H9 (cell line): Measurements from ENCODE around the gene PLEKHG5. TPM values are rescaled to one million over a fixed set of nuclear protein-coding genes. Genes with fewer than 3 reads are reported as not detected.

ENCODE experiments used
- DNase-seq: peaks from one replicate; pipeline ENCODE4 v3.0.0-alpha.2; 2017
- H2AFZ ChIP-seq: one replicate; pipeline ENCODE4 v1.6.1; 2013; ENCODE audit warnings: mild to moderate bottlenecking, low read length, control low read depth, moderate library complexity
- H2AK5ac ChIP-seq: 2 replicates; pipeline ENCODE4 v1.6.1; 2013; ENCODE audit warnings: low read length, control low read depth, mixed read lengths; ENCODE audit not compliant: insufficient read length
- H2BK120ac ChIP-seq: one replicate; pipeline ENCODE4 v1.6.1; 2013; ENCODE audit warnings: low read depth, mild to moderate bottlenecking, low read length, control low read depth, inconsistent platforms; ENCODE audit not compliant: poor library complexity, severe bottlenecking
- H2BK12ac ChIP-seq: 2 replicates; pipeline ENCODE4 v1.6.1; 2013; ENCODE audit warnings: low read length, control low read depth, mixed read lengths, low read depth; ENCODE audit not compliant: insufficient read length
- H2BK15ac ChIP-seq: 2 replicates; pipeline ENCODE4 v1.6.1; 2013; ENCODE audit warnings: low read depth, low read length, control low read depth
- H2BK20ac ChIP-seq: one replicate; pipeline ENCODE4 v1.6.1; 2013; ENCODE audit warnings: low read depth, mild to moderate bottlenecking, low read length, control low read depth, inconsistent platforms; ENCODE audit not compliant: poor library complexity, severe bottlenecking
- H2BK5ac ChIP-seq: 2 replicates; pipeline ENCODE4 v1.6.1; 2013; ENCODE audit warnings: low read length, control low read depth, mixed read lengths; ENCODE audit not compliant: insufficient read length
- H3K14ac ChIP-seq: 2 replicates; pipeline ENCODE4 v1.6.1; 2013; ENCODE audit warnings: low read length, control low read depth; ENCODE audit not compliant: insufficient read depth
- H3K18ac ChIP-seq: 2 replicates; pipeline ENCODE4 v1.6.1; 2013; ENCODE audit warnings: low read depth, mild to moderate bottlenecking, mixed read lengths, low read length, control low read depth; ENCODE audit not compliant: insufficient read length
- H3K23ac ChIP-seq: 2 replicates; pipeline ENCODE4 v1.6.1; 2013; ENCODE audit warnings: low read length, control low read depth, mixed read lengths, low read depth; ENCODE audit not compliant: insufficient read length
- H3K23me2 ChIP-seq: 2 replicates; pipeline ENCODE4 v1.6.1; 2013; ENCODE audit warnings: low read depth, mild to moderate bottlenecking, mixed read lengths, low read length, control low read depth; ENCODE audit not compliant: insufficient read length, poor library complexity, severe bottlenecking
- H3K27ac ChIP-seq: 2 replicates; pipeline ENCODE4 v1.5.1; 2013; ENCODE audit warnings: low read length, control low read depth, mixed read lengths, low read depth; ENCODE audit not compliant: insufficient read length
- H3K27me3 ChIP-seq: 2 replicates; pipeline ENCODE4 v1.6.1; 2013; ENCODE audit warnings: low read length, control low read depth, inconsistent platforms; ENCODE audit not compliant: insufficient read depth
- H3K4ac ChIP-seq: 2 replicates; pipeline ENCODE4 v1.6.1; 2013; ENCODE audit warnings: low read depth, mild to moderate bottlenecking, control low read depth, inconsistent platforms, low read length, moderate library complexity
- H3K4me1 ChIP-seq: 2 replicates; pipeline ENCODE4 v1.6.1; 2013; ENCODE audit warnings: low read length, control low read depth, inconsistent platforms; ENCODE audit not compliant: insufficient read depth
- H3K4me2 ChIP-seq: 2 replicates; pipeline ENCODE4 v1.6.1; 2013; ENCODE audit warnings: low read length, control low read depth, mixed read lengths; ENCODE audit not compliant: insufficient read length, insufficient read depth
- H3K56ac ChIP-seq: 2 replicates; pipeline ENCODE4 v1.6.1; 2013; ENCODE audit warnings: low read depth, mild to moderate bottlenecking, mixed read lengths, low read length, control low read depth; ENCODE audit not compliant: insufficient read length
- H3K79me1 ChIP-seq: 2 replicates; pipeline ENCODE4 v1.6.1; 2013; ENCODE audit warnings: low read depth, mild to moderate bottlenecking, moderate library complexity, low read length, control low read depth, inconsistent platforms; ENCODE audit not compliant: insufficient read depth, poor library complexity, severe bottlenecking
- H3K79me2 ChIP-seq: 2 replicates; pipeline ENCODE4 v1.6.1; 2013; ENCODE audit warnings: low read length, control low read depth, inconsistent platforms; ENCODE audit not compliant: insufficient read depth
- H3K9ac ChIP-seq: 2 replicates; pipeline ENCODE4 v1.6.1; 2013; ENCODE audit warnings: low read length, control low read depth, mixed read lengths; ENCODE audit not compliant: insufficient read length; ENCODE audit errors: extremely low read depth
- H3K9me3 ChIP-seq: one replicate; pipeline ENCODE4 v1.6.1; 2013; ENCODE audit warnings: low read depth, low read length, inconsistent platforms; ENCODE audit not compliant: control insufficient read depth
- H3T11ph ChIP-seq: one replicate; pipeline ENCODE4 v1.6.1; 2013; ENCODE audit warnings: mild to moderate bottlenecking, low read length, control low read depth, inconsistent platforms
- H4K20me1 ChIP-seq: one replicate; pipeline ENCODE4 v1.6.1; 2013; ENCODE audit not compliant: control insufficient read depth, insufficient read length, insufficient read depth
- H4K5ac ChIP-seq: 2 replicates; pipeline ENCODE4 v1.6.1; 2013; ENCODE audit warnings: low read depth, mild to moderate bottlenecking, mixed read lengths, low read length, control low read depth; ENCODE audit not compliant: insufficient read length
- H4K8ac ChIP-seq: replicated peaks from 2 replicates; pipeline ENCODE4 v1.6.1; 2013; ENCODE audit warnings: low read length, control low read depth, mixed read lengths, low read depth; ENCODE audit not compliant: insufficient read length
- H4K91ac ChIP-seq: 2 replicates; pipeline ENCODE4 v1.6.1; 2013; ENCODE audit warnings: low read depth, mild to moderate bottlenecking, moderate library complexity, mixed read lengths, low read length, control low read depth; ENCODE audit not compliant: insufficient read length
- H3K27ac Mint-ChIP-seq, 3 experiments: 2 replicates in 2 of 3; 3 replicates in 1 of 3; pipeline ENCODE4 v1.8.0; 2020 to 2021; ENCODE audit warnings: mixed read lengths in 3 of 3, mild to moderate bottlenecking in 1 of 3, moderate library complexity in 1 of 3
- H3K27me3 Mint-ChIP-seq: 2 replicates; pipeline ENCODE4 v1.8.0; 2021; ENCODE audit warnings: low read depth, mild to moderate bottlenecking, moderate library complexity, mixed read lengths
- H3K36me3 Mint-ChIP-seq, 3 experiments: 2 replicates in 2 of 3; 3 replicates in 1 of 3; pipeline ENCODE4 v1.8.0; 2020 to 2021; ENCODE audit warnings: low read depth in 3 of 3, mixed read lengths in 3 of 3; ENCODE audit not compliant: insufficient read depth in 1 of 3
- H3K4me1 Mint-ChIP-seq, 2 experiments: 2 replicates each; pipeline ENCODE4 v1.8.0; 2020; ENCODE audit warnings: mixed read lengths in 2 of 2
- H3K4me3 Mint-ChIP-seq, 2 experiments: 2 replicates in 1 of 2; 3 replicates in 1 of 2; pipeline ENCODE4 v1.8.0; 2020 to 2021; ENCODE audit warnings: mild to moderate bottlenecking in 2 of 2, mixed read lengths in 2 of 2, moderate library complexity in 1 of 2
- H3K9me3 Mint-ChIP-seq, 2 experiments: 2 replicates in 1 of 2; 3 replicates in 1 of 2; pipeline ENCODE4 v1.8.0; 2020; ENCODE audit warnings: mild to moderate bottlenecking in 2 of 2, mixed read lengths in 2 of 2, moderate library complexity in 1 of 2
- CTCF ChIP-seq: fragments of 200-600 bp; sonication (generic); conservative IDR thresholded peaks from 3 replicates; pipeline ENCODE4 v1.8.0; 2021; ENCODE audit warnings: antibody characterized with exemption, mild to moderate bottlenecking
- WGBS: extraction: QIAGEN DNeasy Blood & Tissue Kit; methylation state at CpG from one replicate; pipeline ENCODE4 v1.1.7; 2013; ENCODE audit warnings: missing lambda C conversion rate, low lambda C conversion rate, mixed read lengths; ENCODE audit not compliant: insufficient read length; ENCODE audit errors: extremely low coverage; 5-methylcytosine and 5-hydroxymethylcytosine counted together
- total RNA-seq: library from RNA; stranded (reverse); gene quantifications from 2 replicates; pipeline ENCODE4 v1.2.1, GENCODE V29; 2021

PLEKHG5 gene
- total RNA-seq, 1 experiment from 2014 or later: 22.3 TPM

DNA sequence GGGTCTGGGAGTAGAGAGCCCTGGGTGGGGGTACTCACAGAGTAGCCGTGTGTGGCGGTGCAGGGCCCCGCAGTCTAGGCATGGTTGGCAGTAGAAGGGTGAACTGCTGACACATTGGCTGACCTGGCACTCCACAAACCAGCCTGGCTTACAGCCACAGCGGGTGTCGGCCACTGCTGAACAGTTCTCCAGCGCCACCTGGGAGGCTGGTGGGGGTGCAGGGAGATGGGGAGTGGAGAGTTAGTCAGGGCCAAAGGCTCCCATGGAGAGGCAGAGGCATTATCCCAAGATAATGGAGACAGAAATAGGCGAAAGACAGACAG lies 27.0 kb downstream of the PLEKHG5 start:
- no peak overlapping the region for H2BK20ac ChIP-seq
- H3K56ac ChIP-seq: no peak overlapping the region
- WGBS: no CpG with 5 or more reads among the region's 7 CpGs
- Mint-ChIP-seq H3K4me3 (peak overlapping the region in 1 of 2 experiments; percentile 11; a peak in 1 of 5 replicates), H3K9me3 (no peaks in the 10 kb centered on the region), H3K4me1 (peaks cover 14 to 26% of the 10 kb centered on the region in 2 experiments), H3K36me3 (peaks cover 8 to 47% (median 41%) of the 10 kb centered on the region in 3 experiments; a peak in 6 of 7 replicates), H3K27me3 (no peaks in the 10 kb centered on the region; the same call in 1 of the 2 replicates), H3K27ac (peak overlapping the region in 2 of 3 experiments; percentile 9 to 65; a peak in 2 of 7 replicates)
- TF ChIP-seq CTCF: 0 out of 3 replicates have a peak, but pooled peaks have one; percentile 25
- no peaks in the 10 kb centered on the region for H3K27me3 ChIP-seq
- no peak overlapping the region for H2AFZ ChIP-seq
- no peak overlapping the region for H2BK120ac ChIP-seq
- no peaks in the 10 kb centered on the region for H4K20me1 ChIP-seq
- no peak overlapping the region for H3K18ac ChIP-seq
- no peak overlapping the region; the same call in 1 of the 2 replicates for H3K14ac ChIP-seq
- H2BK12ac ChIP-seq: no peak overlapping the region
- no peak overlapping the region for H2BK5ac ChIP-seq
- no peak overlapping the region for H4K91ac ChIP-seq
- no peaks in the 10 kb centered on the region for H3K79me1 ChIP-seq
- no peak overlapping the region for H2BK15ac ChIP-seq
- H3K9ac ChIP-seq: no peak overlapping the region
- no peaks in the 10 kb centered on the region for H3K9me3 ChIP-seq
- H3T11ph ChIP-seq: no peak overlapping the region
- no peak overlapping the region for H3K23ac ChIP-seq
- H2AK5ac ChIP-seq: no peak overlapping the region
- DNase-seq: no peak
- no peaks in the 10 kb centered on the region for H3K23me2 ChIP-seq
- H3K79me2 ChIP-seq: no peaks in the 10 kb centered on the region
- H4K8ac ChIP-seq: no peak overlapping the region
- no peak overlapping the region for H3K4me2 ChIP-seq
- H3K4ac ChIP-seq: no peak overlapping the region
- H3K4me1 ChIP-seq: peaks cover 2% of the 10 kb centered on the region; the same call in 1 of the 2 replicates
- H4K5ac ChIP-seq: no peak overlapping the region
- no peak overlapping the region for H3K27ac ChIP-seq
